ENCODE results near the gene BICD1. TPM values are rescaled to one million over a fixed set of nuclear protein-coding genes. Genes with fewer than 3 reads are reported as not detected.

Gene BICD1
- total RNA-seq, 1 experiment from 2014 or later, result 45.6 TPM

- intact Hi-C loops (cut with micrococcal nuclease; ENCODE audit: unreplicated experiment), result no loop called here
- Mint-ChIP-seq H3K4me1 (ENCODE audit: low read depth, unreplicated experiment) (peaks cover 30% of the 10 kb centered on the region), H3K4me3 (ENCODE audit: low read depth, unreplicated experiment) (no peak overlapping the region), H3K9me3 (ENCODE audit: low read depth, unreplicated experiment) (no peaks in the 10 kb centered on the region), H3K27me3 (ENCODE audit: unreplicated experiment) (no peaks in the 10 kb centered on the region), H3K36me3 (ENCODE audit: insufficient read depth, unreplicated experiment) (peaks cover 12% of the 10 kb centered on the region), H3K27ac (ENCODE audit: unreplicated experiment) (no peak overlapping the region)
- TF ChIP-seq, protein P1, sequence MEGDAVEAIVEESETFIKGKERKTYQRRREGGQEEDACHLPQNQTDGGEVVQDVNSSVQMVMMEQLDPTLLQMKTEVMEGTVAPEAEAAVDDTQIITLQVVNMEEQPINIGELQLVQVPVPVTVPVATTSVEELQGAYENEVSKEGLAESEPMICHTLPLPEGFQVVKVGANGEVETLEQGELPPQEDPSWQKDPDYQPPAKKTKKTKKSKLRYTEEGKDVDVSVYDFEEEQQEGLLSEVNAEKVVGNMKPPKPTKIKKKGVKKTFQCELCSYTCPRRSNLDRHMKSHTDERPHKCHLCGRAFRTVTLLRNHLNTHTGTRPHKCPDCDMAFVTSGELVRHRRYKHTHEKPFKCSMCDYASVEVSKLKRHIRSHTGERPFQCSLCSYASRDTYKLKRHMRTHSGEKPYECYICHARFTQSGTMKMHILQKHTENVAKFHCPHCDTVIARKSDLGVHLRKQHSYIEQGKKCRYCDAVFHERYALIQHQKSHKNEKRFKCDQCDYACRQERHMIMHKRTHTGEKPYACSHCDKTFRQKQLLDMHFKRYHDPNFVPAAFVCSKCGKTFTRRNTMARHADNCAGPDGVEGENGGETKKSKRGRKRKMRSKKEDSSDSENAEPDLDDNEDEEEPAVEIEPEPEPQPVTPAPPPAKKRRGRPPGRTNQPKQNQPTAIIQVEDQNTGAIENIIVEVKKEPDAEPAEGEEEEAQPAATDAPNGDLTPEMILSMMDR (IDR thresholded peaks at IDR 0.05; ENCODE audit: unreplicated experiment), result no peak
- DNase-seq, result no peak
- no TSS peak for BruUV-seq (replicated peaks)
- CTCF ChIA-PET, result no interaction called here
Observed at GRCh38 chr12:32419520-32419960, 312.9 kb downstream of the BICD1 start.

- H3K27ac Mint-ChIP-seq (ENCODE audit: unreplicated experiment), result no peak overlapping the region
- H3K27me3 Mint-ChIP-seq (ENCODE audit: unreplicated experiment), result no peaks in the 10 kb centered on the region
- DNase-seq, result no peak
- CTCF ChIA-PET, result no interaction called here
- peaks cover 26% of the 10 kb centered on the region for H3K4me1 Mint-ChIP-seq (ENCODE audit: low read depth, unreplicated experiment)
- no peak overlapping the region for H3K4me3 Mint-ChIP-seq (ENCODE audit: low read depth, unreplicated experiment)
- TF ChIP-seq, protein P1 (IDR thresholded peaks at IDR 0.05; ENCODE audit: unreplicated experiment), result no peak
- BruUV-seq (replicated peaks), result no TSS peak
- H3K9me3 Mint-ChIP-seq (ENCODE audit: low read depth, unreplicated experiment), result no peaks in the 10 kb centered on the region
- intact Hi-C loops (cut with micrococcal nuclease; ENCODE audit: unreplicated experiment), result no loop called here
- H3K36me3 Mint-ChIP-seq (ENCODE audit: insufficient read depth, unreplicated experiment), result peaks cover 12% of the 10 kb centered on the region
Observed at GRCh38 chr12:32420356-32420755, 313.7 kb downstream of the BICD1 start.

DNA sequence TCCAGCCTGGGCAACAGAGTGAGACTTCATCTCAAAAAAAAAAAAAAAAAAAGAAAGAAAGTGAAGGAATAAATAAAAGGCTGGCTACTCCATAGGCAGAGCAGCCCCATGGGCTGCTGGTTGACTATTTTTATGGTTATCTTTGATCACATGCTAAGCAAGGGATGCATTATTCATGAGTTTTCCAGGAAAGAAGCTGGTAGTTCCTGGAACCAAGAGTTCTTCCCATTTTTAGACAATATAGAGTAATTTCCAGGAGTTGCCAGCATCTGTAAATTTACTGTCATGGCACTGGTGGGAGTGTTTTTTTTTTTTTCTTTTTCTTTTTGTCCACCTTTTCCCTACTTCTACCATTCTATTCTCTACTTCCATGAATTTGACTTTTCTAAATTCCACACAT, 316.9 kb downstream of the BICD1 start:
- H3K27me3 Mint-ChIP-seq (ENCODE audit: unreplicated experiment), result no peaks in the 10 kb centered on the region
- intact Hi-C loops (cut with micrococcal nuclease; ENCODE audit: unreplicated experiment), result no loop called here
- H3K27ac Mint-ChIP-seq (ENCODE audit: unreplicated experiment), result no peak overlapping the region
- H3K4me1 Mint-ChIP-seq (ENCODE audit: low read depth, unreplicated experiment), result peaks cover 22% of the 10 kb centered on the region
- H3K4me3 Mint-ChIP-seq (ENCODE audit: low read depth, unreplicated experiment), result no peak overlapping the region
- TF ChIP-seq, protein P1 (IDR thresholded peaks at IDR 0.05; ENCODE audit: unreplicated experiment), result no peak
- CTCF ChIA-PET, result no interaction called here
- no TSS peak for BruUV-seq (replicated peaks)
- H3K36me3 Mint-ChIP-seq (ENCODE audit: insufficient read depth, unreplicated experiment), result peaks cover 9% of the 10 kb centered on the region
- peaks cover 12% of the 10 kb centered on the region for H3K9me3 Mint-ChIP-seq (ENCODE audit: low read depth, unreplicated experiment)
- no peak for DNase-seq

DNA sequence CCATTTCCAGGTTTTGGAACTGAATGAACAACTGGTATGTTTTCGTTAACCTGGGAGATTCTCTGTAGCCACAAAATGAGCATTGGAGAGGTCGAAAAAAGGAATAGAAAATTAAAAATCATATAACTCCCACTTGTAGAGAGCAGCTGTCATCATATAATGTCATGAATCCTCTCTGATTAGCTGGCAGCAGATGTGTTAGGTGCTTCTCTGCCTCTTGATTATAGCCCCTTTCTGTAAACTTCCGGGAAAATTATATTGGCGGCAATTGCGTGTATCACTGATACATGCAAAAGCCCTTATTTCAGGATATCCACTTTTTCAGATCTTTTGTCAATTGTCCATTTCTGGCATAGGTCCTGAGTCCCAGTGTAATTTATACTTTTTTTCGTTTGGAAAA, 324.4 kb downstream of the BICD1 start:
- Mint-ChIP-seq H3K27me3 (ENCODE audit: unreplicated experiment) (no peaks in the 10 kb centered on the region), H3K4me3 (ENCODE audit: low read depth, unreplicated experiment) (no peak overlapping the region), H3K27ac (ENCODE audit: unreplicated experiment) (no peak overlapping the region), H3K4me1 (ENCODE audit: low read depth, unreplicated experiment) (peaks cover 20% of the 10 kb centered on the region), H3K36me3 (ENCODE audit: insufficient read depth, unreplicated experiment) (peaks cover 5% of the 10 kb centered on the region), H3K9me3 (ENCODE audit: low read depth, unreplicated experiment) (peaks cover 17% of the 10 kb centered on the region)
- DNase-seq, result no peak
- CTCF ChIA-PET, result interaction anchor here (0.6 kb wide), 1 partner anchor 17 kb away, joined by 4 read pairs; no protein-coding TSS in a partner anchor
- TF ChIP-seq, protein P1 (IDR thresholded peaks at IDR 0.05; ENCODE audit: unreplicated experiment), result no peak
- BruUV-seq (replicated peaks), result no TSS peak
- intact Hi-C loops (cut with micrococcal nuclease; ENCODE audit: unreplicated experiment), result no loop called here

Other genes starting within 250 kb of the BICD1 start
- 43.5 and 58.1 TPM in 2 replicates for gene RESF1, start 147.4 kb upstream of the BICD1 start, total RNA-seq (2022)